Left lung (tissue), 10 donors: ENCODE results near the gene UNC5C. TPM values are rescaled to one million over a fixed set of nuclear protein-coding genes. Genes with fewer than 3 reads are reported as not detected.

Source experiments
- ATAC-seq: fragments of 200-7000 bp; cut with Tn5 transposase; one replicate; pipeline ENCODE4 v1.9.1; 2020; ENCODE audit warnings: moderate library complexity
- DNase-seq, 4 donors: peaks; one replicate each; pipeline ENCODE4 v3.0.0-alpha.2; 2013 to 2020
- H3K27ac ChIP-seq, 2 donors: fragments of 200-600 bp; sonication (generic) in 1 of 2; one replicate each; pipeline versions ENCODE4 v1.5.0 to v1.8.0; 2020 to 2021
- H3K27me3 ChIP-seq, 2 donors: fragments of 200-600 bp; sonication (generic) in 1 of 2; one replicate each; pipeline versions ENCODE4 v1.5.0 to v1.8.0; 2020 to 2021
- H3K36me3 ChIP-seq, 2 donors: fragments of 200-600 bp; sonication (generic) in 1 of 2; one replicate each; pipeline versions ENCODE4 v1.5.0 to v1.8.0; 2020 to 2021
- H3K4me1 ChIP-seq, 2 donors: fragments of 200-600 bp; one replicate each; pipeline ENCODE4 v1.8.0; 2021
- H3K4me3 ChIP-seq, 2 donors: fragments of 200-600 bp; sonication (generic) in 1 of 2; one replicate each; pipeline versions ENCODE4 v1.5.0 to v1.8.0; 2020 to 2021; ENCODE audit warnings: mild to moderate bottlenecking in 1 of 2
- H3K9me3 ChIP-seq, 2 donors: fragments of 200-600 bp; sonication (generic) in 1 of 2; one replicate each; pipeline versions ENCODE4 v1.5.0 to v1.8.0; 2020 to 2021
- CTCF ChIP-seq, 2 donors: fragments of 200-600 bp; sonication (generic) in 1 of 2; IDR thresholded peaks; one replicate each; pipeline versions ENCODE4 v1.5.0 to v1.8.0; 2021; ENCODE audit warnings: antibody characterized with exemption in 2 of 2
- intact Hi-C, 2 donors: fragments of 100-400 bp; cut with DNase I; formaldehyde crosslinking; loops; one replicate each; pipeline versions ENCODE4 v1.11.2 to v1.14.2; 2022
- polyA plus RNA-seq, 6 donors: library from polyadenylated mRNA; unstranded; fragments of 120-200 nt; gene quantifications; one replicate each; pipeline ENCODE4 v1.2.1, GENCODE V29; 2013; ENCODE audit not compliant: insufficient read length in 6 of 6
- total RNA-seq, 2 donors: library from RNA; stranded (reverse); fragmentation: NEBNext Ultra II Directional; extraction: Animal tissue kit (Norgen Biotek cat#: 25700); gene quantifications; one replicate each; pipeline ENCODE4 v1.2.1, GENCODE V29; 2021
- donor health status: DM: no; HTN: yes; CAD: no.
- donor health status: DM: no; HTN: no; CAD: no.

UNC5C gene
- total and polyA plus RNA-seq, 8 donors, result 9.0 to 49.5 (median 40.5) TPM

DNA sequence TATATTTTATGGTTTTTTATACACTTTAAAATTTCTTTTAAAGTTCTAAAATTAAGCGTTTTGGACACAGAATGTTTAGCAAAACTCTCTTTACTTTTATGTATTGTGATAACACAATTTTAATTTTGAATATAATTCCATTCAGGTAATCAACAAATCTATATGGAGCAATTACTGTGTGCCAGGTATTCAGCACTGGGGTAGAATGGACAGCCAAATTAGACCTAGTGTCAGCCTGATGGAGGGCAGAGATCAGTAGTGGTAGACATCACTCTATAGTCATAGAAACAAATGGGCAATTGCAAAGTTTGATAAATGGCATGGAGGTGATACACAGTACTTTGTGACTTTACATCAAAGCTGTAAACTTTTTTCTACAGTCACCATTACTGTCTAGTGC is 41.8 kb upstream of the UNC5C start:
- Histone ChIP-seq H3K27ac (no peak overlapping the region), H3K36me3 (no peaks in the 10 kb centered on the region), H3K4me3 (no peak overlapping the region), H3K4me1 (no peaks in the 10 kb centered on the region), H3K9me3 (no peaks in the 10 kb centered on the region), H3K27me3 (no peaks in the 10 kb centered on the region)
- intact Hi-C loops, result no loop called here
- DNase-seq (no peak), ATAC-seq (no peak)
- no peak for TF ChIP-seq CTCF (IDR thresholded peaks at IDR 0.05)

- H3K27me3 ChIP-seq, result no peaks in the 10 kb centered on the region
- no peak for DNase-seq
- no peak for ATAC-seq
- no peaks in the 10 kb centered on the region for H3K4me1 ChIP-seq
- TF ChIP-seq CTCF (IDR thresholded peaks at IDR 0.05), result no peak
- intact Hi-C loops, result no loop called here
- H3K36me3 ChIP-seq, result no peaks in the 10 kb centered on the region
- H3K9me3 ChIP-seq, result peaks cover 0 to 4% of the 10 kb centered on the region in 2 donors
- H3K27ac ChIP-seq, result no peak overlapping the region
- no peak overlapping the region for H3K4me3 ChIP-seq
These were observed 36.4 kb upstream of the UNC5C start for GRCh38 chr4:95585016-95585695.

DNA sequence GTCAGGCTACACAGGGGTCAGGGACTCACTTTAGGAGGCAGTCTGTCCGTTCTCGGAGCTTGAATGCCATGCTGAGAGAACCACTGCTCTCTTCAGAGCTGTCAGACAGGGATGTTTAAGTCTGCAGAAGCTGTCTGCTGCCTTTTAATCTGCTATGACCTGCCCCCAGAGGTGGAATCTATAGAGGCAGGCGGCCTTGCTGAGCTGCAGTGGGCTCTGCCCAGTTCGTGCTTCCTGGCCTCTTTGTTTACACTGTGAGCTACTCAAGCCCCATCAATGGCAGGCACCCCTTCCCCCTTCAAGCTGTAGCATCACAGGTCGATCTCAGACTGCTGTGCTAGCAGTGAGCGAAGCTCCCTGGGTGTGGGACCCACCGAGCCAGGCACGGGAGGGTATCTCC is 31.5 kb upstream of the UNC5C start:
- Histone ChIP-seq H3K9me3 (peaks cover 0 to 33% of the 10 kb centered on the region in 2 donors), H3K27me3 (no peaks in the 10 kb centered on the region), H3K4me3 (no peak overlapping the region), H3K27ac (no peak overlapping the region), H3K36me3 (no peaks in the 10 kb centered on the region), H3K4me1 (no peaks in the 10 kb centered on the region)
- intact Hi-C loops, result no loop called here
- DNase-seq, result no peak
- TF ChIP-seq CTCF (IDR thresholded peaks at IDR 0.05), result no peak
- no peak for ATAC-seq

- H3K4me1 ChIP-seq, result no peaks in the 10 kb centered on the region
- H3K4me3 ChIP-seq, result no peak overlapping the region
- no peaks in the 10 kb centered on the region for H3K36me3 ChIP-seq
- ATAC-seq, result peak; percentile 58
- DNase-seq, result peak in 3 of 4 donors; percentile 15 to 47 (median 43)
- peaks cover 0 to 9% of the 10 kb centered on the region in 2 donors for H3K9me3 ChIP-seq
- H3K27ac ChIP-seq, result no peak overlapping the region
- no peaks in the 10 kb centered on the region for H3K27me3 ChIP-seq
- no peak for TF ChIP-seq CTCF (IDR thresholded peaks at IDR 0.05)
- intact Hi-C loops, result no loop called here
These were observed 23.7 kb upstream of the UNC5C start for GRCh38 chr4:95572304-95572991.

DNA sequence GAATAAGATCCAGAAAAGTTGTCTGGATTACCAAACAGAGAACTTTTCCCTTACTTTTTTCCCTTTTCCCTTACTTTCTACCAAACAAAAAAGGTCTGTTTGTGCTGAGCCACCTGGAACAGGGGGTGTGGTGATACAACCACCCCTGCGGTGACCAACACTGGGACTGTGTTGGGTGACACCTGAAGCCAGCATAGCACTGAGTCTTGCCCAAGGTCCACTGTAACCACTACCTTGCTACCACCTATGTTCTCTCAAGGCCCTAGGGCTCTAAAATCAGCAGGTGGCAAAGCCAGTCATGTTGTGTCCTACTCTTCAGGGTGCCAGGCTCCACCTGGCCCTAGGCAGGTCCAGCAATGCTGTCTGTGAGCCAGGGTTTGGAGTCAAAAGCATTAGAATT is 22.8 kb upstream of the UNC5C start:
- no peak for TF ChIP-seq CTCF (IDR thresholded peaks at IDR 0.05)
- H3K36me3 ChIP-seq, result no peaks in the 10 kb centered on the region

More for the DNA sequence above, 22.8 kb upstream of the UNC5C start:
- DNase-seq (no peak), ATAC-seq (no peak)
- Histone ChIP-seq H3K4me3 (no peak overlapping the region), H3K27ac (no peak overlapping the region), H3K27me3 (no peaks in the 10 kb centered on the region), H3K4me1 (no peaks in the 10 kb centered on the region), H3K9me3 (peaks cover 0 to 9% of the 10 kb centered on the region in 2 donors)
- intact Hi-C loops, result no loop called here
